A549 (cell line): ENCODE results near the gene PDHX. TPM values are rescaled to one million over a fixed set of nuclear protein-coding genes. Genes with fewer than 3 reads are reported as not detected.

Experiments used
- ATAC-seq, 2 experiments: fragments of 200-7000 bp in 1 of 2; fragments of >200 bp in 1 of 2; cut with Nextera tagmentation in 1 of 2; cut with Tn5 transposase in 1 of 2; 3 replicates each; pipeline versions ENCODE4 v1.8.0 to v1.9.1; 2018 to 2020; ENCODE audit warnings: mild to moderate bottlenecking in 1 of 2, moderate library complexity in 1 of 2
- CTCF ChIA-PET: fragments of 300-600 bp; sonication (Branson Sonifier 250); formaldehyde crosslinking; extraction: SDS; loops from one replicate; lab custom pipeline; 2021; ENCODE audit warnings: antibody characterized with exemption, inconsistent platforms; lab: Yijun Ruan, JAX
- POLR2A ChIA-PET: fragments of 350-600 bp; formaldehyde crosslinking; extraction: SDS; loops from one replicate; lab custom pipeline; 2021; ENCODE audit warnings: antibody characterized with exemption, inconsistent platforms; lab: Yijun Ruan, JAX
- DNase-seq, 2 experiments: peaks; one replicate each; pipeline versions ENCODE4 v3.0.0 to v3.0.0-alpha.2; 2011 to 2016; ENCODE audit warnings: low read depth in 1 of 2, low spot score in 1 of 2
- FAIRE-seq: peaks from 2 replicates; lab custom pipeline; 2011; peaks lifted over from hg19 to GRCh38; lab: Jason Lieb, UNC
- H3K27ac ChIP-seq, 2 experiments: fragments of >200 bp; sonication (Bioruptor Twin); formaldehyde crosslinking; 3 replicates each; pipeline ENCODE4 v1.5.1; 2016 to 2017
- H3K4me1 ChIP-seq: fragments of >200 bp; sonication (Bioruptor Twin); formaldehyde crosslinking; 3 replicates; pipeline ENCODE4 v1.6.1; 2016
- H3K4me2 ChIP-seq: fragments of >200 bp; sonication (Bioruptor Twin); formaldehyde crosslinking; 3 replicates; pipeline ENCODE4 v1.6.1; 2016
- H3K4me3 ChIP-seq: fragments of >200 bp; sonication (Bioruptor Twin); formaldehyde crosslinking; 3 replicates; pipeline ENCODE4 v1.5.1; 2016
- H3K9me3 ChIP-seq: fragments of >200 bp; sonication (Bioruptor Twin); formaldehyde crosslinking; 3 replicates; pipeline ENCODE4 v1.6.1; 2016
- CBX8 ChIP-seq: fragments of 200-600 bp; sonication (generic); IDR thresholded peaks from 2 replicates; pipeline ENCODE4 v1.6.1; 2016
- EHF ChIP-seq: fragments of 250-450 bp; sonication (Bioruptor Pico); IDR thresholded peaks from 2 replicates; pipeline ENCODE4 v1.5.0; 2020; ENCODE audit warnings: mild to moderate bottlenecking
- ESRRA ChIP-seq: fragments of 150-350 bp; IDR thresholded peaks from 2 replicates; pipeline ENCODE4 v1.6.1; 2014; ENCODE audit warnings: mild to moderate bottlenecking, low read length, borderline replicate concordance
- FOSL2 ChIP-seq, 2 experiments: fragments of 450-650 bp in 1 of 2; fragments of >200 bp in 1 of 2; sonication (Bioruptor Twin) in 1 of 2; formaldehyde crosslinking; IDR thresholded peaks; 2 replicates each; pipeline versions ENCODE4 v1.5.0 to v1.6.1; 2016 to 2020; ENCODE audit warnings: mild to moderate bottlenecking in 1 of 2, moderate library complexity in 1 of 2
- FOXS1 ChIP-seq: fragments of 250-450 bp; sonication (Bioruptor Pico); IDR thresholded peaks from 2 replicates; pipeline ENCODE4 v1.5.0; 2020; ENCODE audit warnings: mild to moderate bottlenecking, moderate library complexity
- GATA3 ChIP-seq: IDR thresholded peaks from 2 replicates; pipeline ENCODE4 v1.6.1; 2012; ENCODE audit warnings: borderline replicate concordance
- HDAC2 ChIP-seq: fragments of 200-600 bp; sonication (generic); IDR thresholded peaks from 2 replicates; pipeline ENCODE4 v1.6.1; 2016
- HOXA7 ChIP-seq: fragments of 250-450 bp; sonication (Bioruptor Pico); IDR thresholded peaks from 2 replicates; pipeline ENCODE4 v1.5.0; 2020; ENCODE audit warnings: mild to moderate bottlenecking, moderate library complexity
- HOXB5 ChIP-seq: fragments of 250-450 bp; sonication (Bioruptor Pico); IDR thresholded peaks from 2 replicates; pipeline ENCODE4 v1.5.0; 2020; ENCODE audit warnings: mild to moderate bottlenecking, moderate library complexity
- JUN ChIP-seq, 2 experiments: fragments of >200 bp; sonication (Bioruptor Twin); formaldehyde crosslinking; IDR thresholded peaks; 2 replicates in 1 of 2; 3 replicates in 1 of 2; pipeline ENCODE4 v1.6.1; 2016 to 2017
- JUNB ChIP-seq: fragments of >200 bp; sonication (Bioruptor Twin); formaldehyde crosslinking; IDR thresholded peaks from 2 replicates; pipeline ENCODE4 v1.6.1; 2016
- MAFK ChIP-seq: fragments of 450-650 bp; IDR thresholded peaks from 2 replicates; pipeline ENCODE4 v1.6.1; 2014; ENCODE audit not compliant: partially characterized antibody
- NFE2L2 ChIP-seq: fragments of 150-350 bp; conservative IDR thresholded peaks from 2 replicates; pipeline ENCODE4 v1.6.1; 2014; ENCODE audit warnings: low read length
- POLR2AphosphoS2 ChIP-seq: conservative IDR thresholded peaks from 2 replicates; pipeline ENCODE4 v1.6.1; 2012; ENCODE audit warnings: low read length, improper control_type of control experiment, inconsistent platforms
- TFCP2L1 ChIP-seq: fragments of 250-450 bp; sonication (Bioruptor Pico); IDR thresholded peaks from 2 replicates; pipeline ENCODE4 v1.5.0; 2021; ENCODE audit warnings: mild to moderate bottlenecking
- TP53 ChIP-seq: fragments of 250-450 bp; sonication (Bioruptor Pico); IDR thresholded peaks from 2 replicates; pipeline ENCODE4 v1.5.0; 2021; ENCODE audit warnings: mild to moderate bottlenecking, moderate library complexity
- ZFP36 ChIP-seq: fragments of 450-650 bp; IDR thresholded peaks from 2 replicates; pipeline ENCODE4 v1.6.1; 2014; ENCODE audit warnings: borderline replicate concordance; ENCODE audit not compliant: partially characterized antibody
- WGBS: methylation state at CpG from one replicate; pipeline ENCODE4 v1.1.6; 2017; ENCODE audit errors: missing lambda C conversion rate; 5-methylcytosine and 5-hydroxymethylcytosine counted together
- polyA plus RNA-seq, 4 experiments: library from polyadenylated mRNA; depleted of rRNA in 3 of 4; stranded (reverse); fragments of >200 nt; fragmentation: RNase III in 1 of 4; extraction: RNeasy Plus Mini Kit Qiagen cat#74134 plus additional on column Dnase treatment in 1 of 4; gene quantifications; 2 replicates in 3 of 4; 3 replicates in 1 of 4; pipeline ENCODE4 v1.2.3, GENCODE V29; 2011 to 2017
- TF ChIP-seq, protein P1 (sequence below): fragments of 250-450 bp; sonication (Bioruptor Pico); IDR thresholded peaks from 2 replicates; pipeline ENCODE4 v1.5.0; 2020; ENCODE audit warnings: low read depth, mild to moderate bottlenecking, moderate library complexity
- TF ChIP-seq, protein P2 (sequence below): IDR thresholded peaks from 2 replicates; pipeline ENCODE4 v1.6.1; 2012
- TF ChIP-seq, protein P3 (sequence below): fragments of 450-650 bp; IDR thresholded peaks from 2 replicates; pipeline ENCODE4 v1.6.1; 2014; ENCODE audit warnings: antibody characterized with exemption
- TF ChIP-seq, protein P4 (sequence below): fragments of 150-350 bp; IDR thresholded peaks from 2 replicates; pipeline ENCODE4 v1.6.1; 2014; ENCODE audit warnings: low read depth, mild to moderate bottlenecking, low read length
- TF ChIP-seq, protein P5 (sequence below): fragments of >200 bp; sonication (Bioruptor Twin); formaldehyde crosslinking; IDR thresholded peaks from 3 replicates; pipeline ENCODE4 v1.5.1; 2016

Gene PDHX
- polyA plus RNA-seq, 2 of the 4 experiments (the other 2 are of a cell fraction): 46.5 to 87.4 TPM

DNA sequence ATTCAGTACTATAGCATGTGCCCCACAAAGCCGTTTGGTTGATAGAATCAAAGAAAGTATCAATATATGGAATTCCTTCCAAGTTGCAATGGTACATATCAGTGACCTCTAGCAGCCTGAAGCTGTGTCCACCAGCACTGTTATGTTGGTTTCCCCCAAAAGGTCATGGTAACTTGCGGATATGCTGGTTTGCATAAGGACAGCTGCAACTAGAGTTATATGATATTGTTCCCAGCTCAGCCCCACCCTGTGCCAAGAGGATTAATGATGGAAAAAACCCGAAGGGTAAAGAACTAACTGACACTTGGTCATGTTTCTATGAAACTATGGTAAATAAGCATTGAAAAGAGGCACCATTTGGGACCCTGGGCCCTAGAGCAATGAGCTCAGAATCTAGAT is 93.5 kb downstream of the PDHX start:
- WGBS: 0% methylated on average over 3 of the region's 3 CpGs
- Histone ChIP-seq H3K4me1 (peaks cover 89% of the 10 kb centered on the region), H3K4me3 (no peak overlapping the region), H3K27ac (peak overlapping the region; percentile 90 to 94), H3K4me2 (peak overlapping the region; percentile 75), H3K9me3 (no peaks in the 10 kb centered on the region)
- peak; percentile 37 to 79 for DNase-seq
- CTCF ChIA-PET: interaction anchor here (0.8 to 1.7 kb wide), 7 partner anchors 10 to 497 kb away, joined by 3 to 6 read pairs (median 3); partner anchors contain the start of gene ELF5
- TF ChIP-seq ESRRA (peak; percentile 70; the same call in 1 of the 2 replicates), HOXB5 (CRISPR knock-in tag) (0 out of 2 replicates have a peak, but pooled peaks have one; percentile 17), JUN (IDR thresholded peaks at IDR 0.05) (no peak; a peak in 2 of 5 replicates)
- TF ChIP-seq, protein P1, sequence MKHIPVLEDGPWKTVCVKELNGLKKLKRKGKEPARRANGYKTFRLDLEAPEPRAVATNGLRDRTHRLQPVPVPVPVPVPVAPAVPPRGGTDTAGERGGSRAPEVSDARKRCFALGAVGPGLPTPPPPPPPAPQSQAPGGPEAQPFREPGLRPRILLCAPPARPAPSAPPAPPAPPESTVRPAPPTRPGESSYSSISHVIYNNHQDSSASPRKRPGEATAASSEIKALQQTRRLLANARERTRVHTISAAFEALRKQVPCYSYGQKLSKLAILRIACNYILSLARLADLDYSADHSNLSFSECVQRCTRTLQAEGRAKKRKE: no peak
- no peak for FAIRE-seq
- peak; percentile 75 to 76 for ATAC-seq
- POLR2A ChIA-PET: interaction anchor here (1.4 to 1.6 kb wide), 3 partner anchors 20 to 135 kb away, joined by 4 to 8 read pairs (median 6); partner anchors contain the start of gene CD44

DNA sequence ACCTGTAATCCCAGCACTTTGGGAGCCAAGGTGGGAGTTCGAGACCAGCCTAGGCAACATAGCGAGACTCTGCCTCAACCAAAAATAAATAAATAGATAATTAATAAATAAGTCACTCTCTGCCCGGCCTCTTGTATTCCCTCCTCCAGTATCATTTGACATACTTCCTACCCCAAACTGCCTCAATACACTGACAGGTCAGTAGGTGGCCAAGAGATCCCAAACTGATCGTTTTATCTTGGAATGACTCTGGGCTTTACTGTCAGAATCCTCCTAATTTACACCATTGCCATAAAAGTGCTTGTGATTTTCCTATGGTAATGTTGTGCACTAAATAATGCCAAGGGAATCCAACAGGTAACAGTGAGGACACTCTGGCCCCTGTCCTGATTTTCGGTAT is 94.2 kb downstream of the PDHX start:
- Histone ChIP-seq H3K4me2 (peak overlapping the region; percentile 75), H3K4me3 (no peak overlapping the region), H3K9me3 (no peaks in the 10 kb centered on the region), H3K4me1 (peaks cover 82% of the 10 kb centered on the region), H3K27ac (peak overlapping the region; percentile 90 to 94)
- DNase-seq: no peak
- ChIA-PET CTCF (interaction anchor here (0.8 to 1.4 kb wide), 4 partner anchors 11 to 381 kb away, joined by 3 read pairs; no protein-coding TSS in a partner anchor), POLR2A (no interaction called here)
- no peak for FAIRE-seq
- TF ChIP-seq EHF (CRISPR knock-in tag) (no peak), HOXA7 (no peak), JUNB (no peak), HDAC2 (no peak), NFE2L2 (no peak), FOSL2 (IDR thresholded peaks at IDR 0.05) (no peak), FOSL2 (CRISPR knock-in tag; IDR thresholded peaks at IDR 0.05) (no peak), TFCP2L1 (CRISPR knock-in tag) (no peak), TP53 (CRISPR knock-in tag) (no peak), POLR2AphosphoS2 (no peak), CBX8 (no peak), FOXS1 (no peak), HOXB5 (CRISPR knock-in tag) (no peak), ESRRA (no peak), ZFP36 (no peak), MAFK (no peak), GATA3 (no peak)
- TF ChIP-seq, protein P2, sequence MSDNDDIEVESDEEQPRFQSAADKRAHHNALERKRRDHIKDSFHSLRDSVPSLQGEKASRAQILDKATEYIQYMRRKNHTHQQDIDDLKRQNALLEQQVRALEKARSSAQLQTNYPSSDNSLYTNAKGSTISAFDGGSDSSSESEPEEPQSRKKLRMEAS: no peak
- TF ChIP-seq, protein P3, sequence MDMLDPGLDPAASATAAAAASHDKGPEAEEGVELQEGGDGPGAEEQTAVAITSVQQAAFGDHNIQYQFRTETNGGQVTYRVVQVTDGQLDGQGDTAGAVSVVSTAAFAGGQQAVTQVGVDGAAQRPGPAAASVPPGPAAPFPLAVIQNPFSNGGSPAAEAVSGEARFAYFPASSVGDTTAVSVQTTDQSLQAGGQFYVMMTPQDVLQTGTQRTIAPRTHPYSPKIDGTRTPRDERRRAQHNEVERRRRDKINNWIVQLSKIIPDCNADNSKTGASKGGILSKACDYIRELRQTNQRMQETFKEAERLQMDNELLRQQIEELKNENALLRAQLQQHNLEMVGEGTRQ: no peak
- TF ChIP-seq, protein P4, sequence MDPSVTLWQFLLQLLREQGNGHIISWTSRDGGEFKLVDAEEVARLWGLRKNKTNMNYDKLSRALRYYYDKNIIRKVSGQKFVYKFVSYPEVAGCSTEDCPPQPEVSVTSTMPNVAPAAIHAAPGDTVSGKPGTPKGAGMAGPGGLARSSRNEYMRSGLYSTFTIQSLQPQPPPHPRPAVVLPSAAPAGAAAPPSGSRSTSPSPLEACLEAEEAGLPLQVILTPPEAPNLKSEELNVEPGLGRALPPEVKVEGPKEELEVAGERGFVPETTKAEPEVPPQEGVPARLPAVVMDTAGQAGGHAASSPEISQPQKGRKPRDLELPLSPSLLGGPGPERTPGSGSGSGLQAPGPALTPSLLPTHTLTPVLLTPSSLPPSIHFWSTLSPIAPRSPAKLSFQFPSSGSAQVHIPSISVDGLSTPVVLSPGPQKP: no peak
- TF ChIP-seq, protein P5, sequence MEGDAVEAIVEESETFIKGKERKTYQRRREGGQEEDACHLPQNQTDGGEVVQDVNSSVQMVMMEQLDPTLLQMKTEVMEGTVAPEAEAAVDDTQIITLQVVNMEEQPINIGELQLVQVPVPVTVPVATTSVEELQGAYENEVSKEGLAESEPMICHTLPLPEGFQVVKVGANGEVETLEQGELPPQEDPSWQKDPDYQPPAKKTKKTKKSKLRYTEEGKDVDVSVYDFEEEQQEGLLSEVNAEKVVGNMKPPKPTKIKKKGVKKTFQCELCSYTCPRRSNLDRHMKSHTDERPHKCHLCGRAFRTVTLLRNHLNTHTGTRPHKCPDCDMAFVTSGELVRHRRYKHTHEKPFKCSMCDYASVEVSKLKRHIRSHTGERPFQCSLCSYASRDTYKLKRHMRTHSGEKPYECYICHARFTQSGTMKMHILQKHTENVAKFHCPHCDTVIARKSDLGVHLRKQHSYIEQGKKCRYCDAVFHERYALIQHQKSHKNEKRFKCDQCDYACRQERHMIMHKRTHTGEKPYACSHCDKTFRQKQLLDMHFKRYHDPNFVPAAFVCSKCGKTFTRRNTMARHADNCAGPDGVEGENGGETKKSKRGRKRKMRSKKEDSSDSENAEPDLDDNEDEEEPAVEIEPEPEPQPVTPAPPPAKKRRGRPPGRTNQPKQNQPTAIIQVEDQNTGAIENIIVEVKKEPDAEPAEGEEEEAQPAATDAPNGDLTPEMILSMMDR: no peak
- ATAC-seq: no peak
- WGBS: 70% methylated on average over 5 of the region's 5 CpGs
